ENCODE results near the gene FMN2.

The FMN2 gene

GRCh38 chr1:240086726-240087125 lies 5.0 kb upstream of the FMN2 start:
- Histone ChIP-seq H3K4me1 (peaks cover 16% of the 10 kb centered on the region), H3K27me3 (ENCODE audit: low read depth) (no peaks in the 10 kb centered on the region), H3K9me3 (no peaks in the 10 kb centered on the region), H3K4me3 (no peak overlapping the region), H3K36me3 (replicated peaks) (no peaks in the 10 kb centered on the region)
- no peak for DNase-seq (ENCODE audit: low spot score in 2 of 2)
- in situ Hi-C loops (cut with MboI; ENCODE audit: low sequenced_read_pairs) = no loop called here

- no peaks in the 10 kb centered on the region for H3K27me3 ChIP-seq (ENCODE audit: low read depth)
- H3K4me3 ChIP-seq = no peak overlapping the region
- DNase-seq (ENCODE audit: low spot score in 2 of 2) = no peak
- peaks cover 16% of the 10 kb centered on the region for H3K4me1 ChIP-seq
- H3K36me3 ChIP-seq (replicated peaks) = no peaks in the 10 kb centered on the region
- in situ Hi-C loops (cut with MboI; ENCODE audit: low sequenced_read_pairs) = no loop called here
- H3K9me3 ChIP-seq = no peaks in the 10 kb centered on the region
Measured at GRCh38 chr1:240090014-240090413, 1.7 kb upstream of the FMN2 start.

- DNase-seq (ENCODE audit: low spot score in 2 of 2) = no peak
- Histone ChIP-seq H3K9me3 (no peaks in the 10 kb centered on the region), H3K27me3 (ENCODE audit: low read depth) (no peaks in the 10 kb centered on the region), H3K4me3 (peak overlapping the region; percentile 46), H3K4me1 (peaks cover 16% of the 10 kb centered on the region), H3K36me3 (replicated peaks) (no peaks in the 10 kb centered on the region)
- in situ Hi-C loops (cut with MboI; ENCODE audit: low sequenced_read_pairs) = no loop called here
Measured at GRCh38 chr1:240090957-240091600, 604 bp upstream of the FMN2 start.

- H3K4me1 ChIP-seq = peaks cover 16% of the 10 kb centered on the region
- H3K4me3 ChIP-seq = peak overlapping the region; percentile 46
Measured at GRCh38 chr1:240092301-240093119, 827 bp downstream of the FMN2 start.

GRCh38 chr1:240093120-240093961 lies 1.7 kb downstream of the FMN2 start:
- Histone ChIP-seq H3K36me3 (replicated peaks) (no peaks in the 10 kb centered on the region), H3K9me3 (no peaks in the 10 kb centered on the region), H3K27me3 (ENCODE audit: low read depth) (no peaks in the 10 kb centered on the region), H3K4me3 (peak overlapping the region; percentile 46), H3K4me1 (peaks cover 16% of the 10 kb centered on the region)
- in situ Hi-C loops (cut with MboI; ENCODE audit: low sequenced_read_pairs) = no loop called here
- DNase-seq (ENCODE audit: low spot score in 2 of 2) = peak in 1 of 2 experiments; percentile 11

More at GRCh38 chr1:240092301-240093119, 827 bp downstream of the FMN2 start:
- H3K9me3 ChIP-seq = no peaks in the 10 kb centered on the region
- peak in 1 of 2 experiments; percentile 57 for DNase-seq (ENCODE audit: low spot score in 2 of 2)
- H3K27me3 ChIP-seq (ENCODE audit: low read depth) = no peaks in the 10 kb centered on the region
- in situ Hi-C loops (cut with MboI; ENCODE audit: low sequenced_read_pairs) = no loop called here
- no peaks in the 10 kb centered on the region for H3K36me3 ChIP-seq (replicated peaks)

GRCh38 chr1:240094041-240094722 lies 2.5 kb downstream of the FMN2 start:
- no peak for DNase-seq (ENCODE audit: low spot score in 2 of 2)
- Histone ChIP-seq H3K9me3 (no peaks in the 10 kb centered on the region), H3K36me3 (replicated peaks) (no peaks in the 10 kb centered on the region), H3K27me3 (ENCODE audit: low read depth) (no peaks in the 10 kb centered on the region), H3K4me1 (peaks cover 16% of the 10 kb centered on the region), H3K4me3 (no peak overlapping the region)
- in situ Hi-C loops (cut with MboI; ENCODE audit: low sequenced_read_pairs) = no loop called here

GRCh38 chr1:240096974-240097373 lies 5.3 kb downstream of the FMN2 start:
- no peak overlapping the region for H3K4me3 ChIP-seq
- in situ Hi-C loops (cut with MboI; ENCODE audit: low sequenced_read_pairs) = no loop called here

GRCh38 chr1:240098534-240098933 lies 6.9 kb downstream of the FMN2 start:
- Histone ChIP-seq H3K36me3 (replicated peaks) (no peaks in the 10 kb centered on the region), H3K9me3 (no peaks in the 10 kb centered on the region), H3K4me3 (no peak overlapping the region), H3K27me3 (ENCODE audit: low read depth) (no peaks in the 10 kb centered on the region), H3K4me1 (peaks cover 8% of the 10 kb centered on the region; the same call in 1 of the 2 replicates)
- in situ Hi-C loops (cut with MboI; ENCODE audit: low sequenced_read_pairs) = no loop called here
- no peak for DNase-seq (ENCODE audit: low spot score in 2 of 2)

More at GRCh38 chr1:240096974-240097373, 5.3 kb downstream of the FMN2 start:
- H3K36me3 ChIP-seq (replicated peaks) = no peaks in the 10 kb centered on the region
- no peaks in the 10 kb centered on the region for H3K27me3 ChIP-seq (ENCODE audit: low read depth)
- DNase-seq (ENCODE audit: low spot score in 2 of 2) = no peak
- H3K9me3 ChIP-seq = no peaks in the 10 kb centered on the region
- H3K4me1 ChIP-seq = peaks cover 6% of the 10 kb centered on the region; the same call in 1 of the 2 replicates

GRCh38 chr1:240099329-240099728 lies 7.6 kb downstream of the FMN2 start:
- Histone ChIP-seq H3K4me3 (no peak overlapping the region), H3K27me3 (ENCODE audit: low read depth) (no peaks in the 10 kb centered on the region), H3K36me3 (replicated peaks) (no peaks in the 10 kb centered on the region), H3K9me3 (no peaks in the 10 kb centered on the region), H3K4me1 (peaks cover 8% of the 10 kb centered on the region; the same call in 1 of the 2 replicates)
- DNase-seq (ENCODE audit: low spot score in 2 of 2) = no peak
- in situ Hi-C loops (cut with MboI; ENCODE audit: low sequenced_read_pairs) = no loop called here

GRCh38 chr1:240099748-240100147 lies 8.1 kb downstream of the FMN2 start:
- in situ Hi-C loops (cut with MboI; ENCODE audit: low sequenced_read_pairs) = no loop called here
- Histone ChIP-seq H3K27me3 (ENCODE audit: low read depth) (no peaks in the 10 kb centered on the region), H3K36me3 (replicated peaks) (no peaks in the 10 kb centered on the region), H3K9me3 (no peaks in the 10 kb centered on the region), H3K4me3 (no peak overlapping the region), H3K4me1 (peaks cover 8% of the 10 kb centered on the region; the same call in 1 of the 2 replicates)
- no peak for DNase-seq (ENCODE audit: low spot score in 2 of 2)

GRCh38 chr1:240100371-240100934 lies 8.8 kb downstream of the FMN2 start:
- Histone ChIP-seq H3K36me3 (replicated peaks) (no peaks in the 10 kb centered on the region), H3K27me3 (ENCODE audit: low read depth) (no peaks in the 10 kb centered on the region), H3K9me3 (no peaks in the 10 kb centered on the region), H3K4me3 (no peak overlapping the region), H3K4me1 (peaks cover 8% of the 10 kb centered on the region; the same call in 1 of the 2 replicates)
- DNase-seq (ENCODE audit: low spot score in 2 of 2) = no peak
- in situ Hi-C loops (cut with MboI; ENCODE audit: low sequenced_read_pairs) = no loop called here

- in situ Hi-C loops (cut with MboI; ENCODE audit: low sequenced_read_pairs) = no loop called here
- H3K27me3 ChIP-seq (ENCODE audit: low read depth) = no peaks in the 10 kb centered on the region
- peaks cover 8% of the 10 kb centered on the region; the same call in 1 of the 2 replicates for H3K4me1 ChIP-seq
- DNase-seq (ENCODE audit: low spot score in 2 of 2) = no peak
- H3K9me3 ChIP-seq = no peaks in the 10 kb centered on the region
- no peaks in the 10 kb centered on the region for H3K36me3 ChIP-seq (replicated peaks)
- no peak overlapping the region for H3K4me3 ChIP-seq
Measured at GRCh38 chr1:240101306-240101705, 9.6 kb downstream of the FMN2 start.

- in situ Hi-C loops (cut with MboI; ENCODE audit: low sequenced_read_pairs) = no loop called here
- no peaks in the 10 kb centered on the region for H3K36me3 ChIP-seq (replicated peaks)
- no peak overlapping the region for H3K4me3 ChIP-seq
- no peak for DNase-seq (ENCODE audit: low spot score in 2 of 2)
- no peaks in the 10 kb centered on the region for H3K27me3 ChIP-seq (ENCODE audit: low read depth)
- H3K4me1 ChIP-seq = peaks cover 8% of the 10 kb centered on the region; the same call in 1 of the 2 replicates
- H3K9me3 ChIP-seq = no peaks in the 10 kb centered on the region
Measured at GRCh38 chr1:240101737-240102136, 10.1 kb downstream of the FMN2 start.

Data from HAP-1 (cell line).